Keratinocyte (primary cell): ENCODE data around the gene INPP5A.

Experiments used
- CTCF ChIP-seq, 3 experiments: IDR thresholded peaks in 1 of 3; conservative IDR thresholded peaks in 1 of 3; optimal IDR thresholded peaks in 1 of 3; 2 replicates in 2 of 3; 3 replicates in 1 of 3; pipeline versions ENCODE3 to v1.5.1; 2011; ENCODE audit warnings: low read length in 3 of 3, mild to moderate bottlenecking in 3 of 3, moderate library complexity in 2 of 3, control low read depth in 1 of 3, inconsistent platforms in 1 of 3; ENCODE audit not compliant: insufficient read depth in 2 of 3; ENCODE audit errors: extremely low read depth in 1 of 3
- EZH2 ChIP-seq: IDR thresholded peaks from one replicate; pipeline ENCODE4 v1.6.1; 2012; ENCODE audit warnings: inconsistent platforms, mild to moderate bottlenecking, low read length, moderate library complexity

- TF ChIP-seq CTCF (optimal IDR thresholded peaks at IDR 0.05 in 1 of 3, IDR thresholded peaks at IDR 0.05 in 1 of 3, conservative IDR thresholded peaks at IDR 0.05 in 1 of 3; ENCODE audit: extremely low read depth in 1 of 3, insufficient read depth in 2 of 3, low read length in 3 of 3) = no peak
- no peak for TF ChIP-seq EZH2
Observed at GRCh38 chr10:132755166-132755711, 217.7 kb downstream of the INPP5A start.
